Hepatocyte (in vitro differentiated cells): Measurements from ENCODE around the gene GNPTG. TPM values are rescaled to one million over a fixed set of nuclear protein-coding genes. Genes with fewer than 3 reads are reported as not detected.

ENCODE experiments used
- DNase-seq: peaks from one replicate; pipeline ENCODE4 v3.0.0-alpha.2; 2016; ENCODE audit warnings: low spot score
- H2AFZ ChIP-seq: fragments of 200-600 bp; sonication (generic); 2 replicates; pipeline ENCODE4 v1.6.0; 2016; ENCODE audit warnings: antibody characterized with exemption, mild to moderate bottlenecking
- H3K27ac ChIP-seq: fragments of 200-600 bp; sonication (generic); 2 replicates; pipeline ENCODE4 v1.5.1; 2016; ENCODE audit warnings: mild to moderate bottlenecking
- H3K27me3 ChIP-seq: fragments of 200-600 bp; sonication (generic); 2 replicates; pipeline ENCODE4 v1.6.1; 2016
- H3K36me3 ChIP-seq: fragments of 200-600 bp; sonication (generic); replicated peaks from 2 replicates; pipeline ENCODE4 v1.5.1; 2016; ENCODE audit warnings: low read depth; ENCODE audit not compliant: insufficient read depth
- H3K4me1 ChIP-seq: fragments of 200-600 bp; sonication (generic); 2 replicates; pipeline ENCODE4 v1.5.1; 2016; ENCODE audit warnings: mild to moderate bottlenecking, moderate library complexity; ENCODE audit not compliant: insufficient read depth
- H3K4me2 ChIP-seq: fragments of 200-600 bp; sonication (generic); 2 replicates; pipeline ENCODE4 v1.6.0; 2016
- H3K4me3 ChIP-seq: fragments of 200-600 bp; sonication (generic); 2 replicates; pipeline ENCODE4 v1.5.1; 2016; ENCODE audit warnings: mild to moderate bottlenecking
- H3K79me2 ChIP-seq: fragments of 200-600 bp; sonication (generic); 2 replicates; pipeline ENCODE4 v1.6.0; 2017; ENCODE audit warnings: mild to moderate bottlenecking
- H3K9me2 ChIP-seq: fragments of 200-600 bp; sonication (generic); replicated peaks from 2 replicates; pipeline ENCODE4 v1.6.0; 2017; ENCODE audit warnings: mild to moderate bottlenecking; ENCODE audit not compliant: insufficient read depth
- H3K9me3 ChIP-seq: fragments of 200-600 bp; sonication (generic); 2 replicates; pipeline ENCODE4 v1.5.1; 2016; ENCODE audit warnings: low read depth, mild to moderate bottlenecking
- H4K20me1 ChIP-seq: fragments of 200-600 bp; sonication (generic); 2 replicates; pipeline ENCODE4 v1.6.0; 2016; ENCODE audit warnings: mild to moderate bottlenecking; ENCODE audit not compliant: insufficient read depth, poor library complexity, severe bottlenecking
- CTCF ChIP-seq: fragments of 200-600 bp; sonication (generic); IDR thresholded peaks from 2 replicates; pipeline ENCODE4 v1.5.1; 2016; ENCODE audit warnings: antibody characterized with exemption, mild to moderate bottlenecking; ENCODE audit not compliant: poor library complexity
- EZH2 ChIP-seq: fragments of 200-600 bp; sonication (generic); IDR thresholded peaks from 2 replicates; pipeline ENCODE4 v1.6.1; 2016; ENCODE audit warnings: antibody characterized with exemption, mild to moderate bottlenecking, borderline replicate concordance
- EZH2phosphoT487 ChIP-seq: fragments of 200-600 bp; sonication (generic); IDR thresholded peaks from one replicate; pipeline ENCODE4 v1.6.1; 2018; ENCODE audit warnings: antibody characterized with exemption, mild to moderate bottlenecking, low read depth, moderate library complexity; ENCODE audit not compliant: unreplicated experiment, severe bottlenecking
- WGBS: methylation state at CpG from one replicate; pipeline ENCODE4 v1.1.6; 2016; ENCODE audit warnings: low lambda C conversion rate; ENCODE audit errors: missing lambda C conversion rate; 5-methylcytosine and 5-hydroxymethylcytosine counted together
- polyA plus RNA-seq: library from polyadenylated mRNA; unstranded; fragments of >200 nt; fragmentation: Nextera tagmentation; extraction: Ambion mirVana; gene quantifications from 2 replicates; pipeline ENCODE4 v1.2.1, GENCODE V29; 2016
- total RNA-seq: library from RNA; depleted of rRNA; stranded (reverse); fragments of >200 nt; gene quantifications from 2 replicates; pipeline ENCODE4 v1.2.3, GENCODE V29; 2014

Gene GNPTG
- total and polyA plus RNA-seq, 2 experiments from 2014 or later, result 76.6 to 133 TPM

DNA sequence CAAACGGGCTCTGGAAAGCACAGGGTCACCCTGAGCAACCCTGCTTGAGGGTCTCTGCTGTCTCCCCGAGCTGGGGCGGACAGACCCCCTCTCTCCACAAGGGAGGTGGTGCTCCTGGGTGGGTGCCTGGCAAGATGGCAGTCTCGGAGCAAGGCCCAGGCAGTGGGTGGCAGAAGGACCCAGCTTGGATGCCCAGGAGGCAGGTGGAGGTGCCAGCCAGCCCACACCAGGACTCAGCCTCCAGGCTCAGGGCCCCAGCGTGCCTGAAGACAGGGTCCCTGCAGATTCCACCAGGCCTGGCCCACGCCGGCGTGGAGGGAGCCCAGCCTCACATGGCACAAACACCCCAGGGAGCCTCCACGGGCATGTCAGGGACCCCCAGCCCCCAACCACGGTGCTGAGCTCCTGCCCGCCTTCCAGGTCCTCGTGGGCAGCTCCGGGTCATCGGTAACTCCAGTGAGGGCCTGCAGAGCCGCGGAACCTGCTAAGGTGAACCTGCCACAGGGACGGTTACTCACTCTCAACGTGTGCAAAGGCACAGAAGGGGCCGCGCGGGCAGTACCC lies 42.0 kb downstream of the GNPTG start:
- Histone ChIP-seq H3K9me2 (no peaks in the 10 kb centered on the region), H4K20me1 (no peaks in the 10 kb centered on the region), H3K36me3 (no peaks in the 10 kb centered on the region), H3K9me3 (no peaks in the 10 kb centered on the region), H3K4me1 (no peaks in the 10 kb centered on the region), H3K4me3 (no peak overlapping the region), H3K27me3 (no peaks in the 10 kb centered on the region), H3K27ac (no peak overlapping the region), H3K4me2 (no peak overlapping the region), H3K79me2 (no peaks in the 10 kb centered on the region), H2AFZ (no peak overlapping the region)
- DNase-seq, result no peak
- TF ChIP-seq EZH2phosphoT487, result no peak
- TF ChIP-seq CTCF, result no peak
- TF ChIP-seq EZH2, result no peak
- WGBS, result 96% methylated on average over 21 of the region's 21 CpGs

GRCh38 chr16:1394367-1394951 lies 42.7 kb downstream of the GNPTG start:
- Histone ChIP-seq H3K9me2 (no peaks in the 10 kb centered on the region), H3K36me3 (no peaks in the 10 kb centered on the region), H4K20me1 (no peaks in the 10 kb centered on the region), H3K4me1 (no peaks in the 10 kb centered on the region), H3K4me2 (no peak overlapping the region), H3K27me3 (no peaks in the 10 kb centered on the region), H3K79me2 (no peaks in the 10 kb centered on the region), H3K4me3 (no peak overlapping the region), H3K27ac (no peak overlapping the region), H2AFZ (no peak overlapping the region), H3K9me3 (no peaks in the 10 kb centered on the region)
- 95% methylated on average over 16 of the region's 19 CpGs for WGBS
- TF ChIP-seq CTCF, result no peak
- no peak for TF ChIP-seq EZH2phosphoT487
- TF ChIP-seq EZH2, result no peak
- no peak for DNase-seq

DNA sequence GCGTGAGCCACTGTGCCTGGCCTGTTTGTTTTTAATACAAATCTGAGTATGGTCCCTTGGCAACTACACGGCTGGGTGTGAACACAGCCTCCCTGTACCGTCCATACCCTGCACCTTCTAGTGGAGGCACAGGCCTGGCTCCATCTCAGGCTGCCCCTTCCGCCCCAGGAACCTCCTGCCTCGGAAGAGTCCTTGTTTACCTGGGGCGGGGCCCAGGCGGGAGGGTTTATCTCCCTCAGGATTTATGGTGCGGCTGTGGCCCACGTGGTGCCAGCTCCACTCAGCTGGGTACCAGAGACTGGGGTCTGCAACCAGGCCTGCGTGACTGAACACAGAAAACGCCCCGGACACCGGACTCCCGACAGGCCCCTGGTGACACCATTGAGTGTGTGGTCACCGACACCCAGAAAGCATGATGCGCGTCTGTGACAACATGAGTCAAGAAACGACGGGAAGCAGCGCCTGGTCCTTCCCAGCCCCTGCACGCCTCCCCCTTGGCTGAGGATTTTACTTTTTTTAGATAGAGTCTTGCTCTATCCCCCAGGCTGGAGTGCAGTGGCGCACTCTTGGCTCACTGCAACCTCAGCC lies 43.8 kb downstream of the GNPTG start:
- Histone ChIP-seq H3K4me2 (no peak overlapping the region), H3K9me3 (no peaks in the 10 kb centered on the region), H3K27me3 (no peaks in the 10 kb centered on the region), H3K9me2 (no peaks in the 10 kb centered on the region), H2AFZ (no peak overlapping the region), H3K4me3 (no peak overlapping the region), H3K27ac (no peak overlapping the region), H3K4me1 (no peaks in the 10 kb centered on the region), H3K79me2 (no peaks in the 10 kb centered on the region), H4K20me1 (no peaks in the 10 kb centered on the region), H3K36me3 (no peaks in the 10 kb centered on the region)
- no peak for DNase-seq
- WGBS, result 87% methylated on average over 21 of the region's 22 CpGs
- TF ChIP-seq EZH2phosphoT487, result no peak
- no peak for TF ChIP-seq EZH2
- TF ChIP-seq CTCF, result no peak
